ENCODE measurements around the gene ARL2. TPM values are rescaled to one million over a fixed set of nuclear protein-coding genes. Genes with fewer than 3 reads are reported as not detected.

ARL2 gene
- total RNA-seq, 2 experiments from 2014 or later: 134 to 135 TPM

DNA sequence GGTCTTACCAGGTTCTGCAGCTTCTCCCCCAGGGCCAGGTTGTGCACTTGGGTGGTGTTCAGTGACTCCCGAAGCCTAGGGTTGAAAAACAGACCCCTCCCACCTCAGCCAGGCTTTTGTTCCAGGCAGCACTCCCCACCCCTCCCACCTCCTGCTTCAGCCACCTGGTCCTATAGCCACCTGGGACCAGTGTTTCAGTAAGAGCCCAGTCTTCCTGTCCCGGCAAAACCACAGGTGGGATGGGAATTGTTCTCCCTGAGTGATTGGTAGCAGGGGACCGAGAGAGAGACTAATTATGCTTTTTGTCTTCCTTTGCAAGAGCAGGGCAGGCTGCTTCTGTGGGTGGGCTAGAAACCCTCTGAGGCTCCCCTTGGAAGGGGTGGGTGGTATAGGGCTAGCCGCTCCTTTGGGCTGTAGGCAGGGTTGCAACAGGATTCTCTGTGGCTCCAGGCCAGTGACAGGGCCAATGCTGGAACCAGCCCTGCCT lies 52.9 kb downstream of the ARL2 start:
- no peak overlapping the region for H3K27ac Mint-ChIP-seq
- no peaks in the 10 kb centered on the region for H3K9me3 Mint-ChIP-seq
- no peaks in the 10 kb centered on the region for H3K27me3 Mint-ChIP-seq (ENCODE audit: low read depth)
- H3K4me3 Mint-ChIP-seq: no peak overlapping the region
- DNase-seq: no peak
- CTCF ChIA-PET: no interaction called here
- no peaks in the 10 kb centered on the region for H3K36me3 Mint-ChIP-seq (ENCODE audit: low read depth)
- intact Hi-C loops (cut with micrococcal nuclease): no loop called here
- peaks cover 2% of the 10 kb centered on the region for H3K4me1 Mint-ChIP-seq (ENCODE audit: low read depth)

- CTCF ChIA-PET: no interaction called here
- H3K9me3 Mint-ChIP-seq: no peaks in the 10 kb centered on the region
- no peak for DNase-seq
- no peaks in the 10 kb centered on the region for H3K27me3 Mint-ChIP-seq (ENCODE audit: low read depth)
- H3K27ac Mint-ChIP-seq: no peak overlapping the region
- H3K36me3 Mint-ChIP-seq (ENCODE audit: low read depth): no peaks in the 10 kb centered on the region
- peaks cover 2% of the 10 kb centered on the region for H3K4me1 Mint-ChIP-seq (ENCODE audit: low read depth)
- H3K4me3 Mint-ChIP-seq: no peak overlapping the region
- intact Hi-C loops (cut with micrococcal nuclease): no loop called here
These were observed 53.5 kb downstream of the ARL2 start for GRCh38 chr11:65067446-65067845.

- Mint-ChIP-seq H3K9me3 (no peaks in the 10 kb centered on the region), H3K27me3 (ENCODE audit: low read depth) (no peaks in the 10 kb centered on the region), H3K4me3 (no peak overlapping the region), H3K4me1 (ENCODE audit: low read depth) (peaks cover 2% of the 10 kb centered on the region), H3K27ac (no peak overlapping the region), H3K36me3 (ENCODE audit: low read depth) (no peaks in the 10 kb centered on the region)
- no peak for DNase-seq
- intact Hi-C loops (cut with micrococcal nuclease): no loop called here
- CTCF ChIA-PET: interaction anchor here (0.9 kb wide), 1 partner anchor 14 kb away, joined by 3 read pairs; no protein-coding TSS in a partner anchor
These were observed 55.3 kb downstream of the ARL2 start for GRCh38 chr11:65069217-65069616.

Small RNA genes within 50 kb of the gene (microRNA-seq; reads per million reads assigned to microRNA genes)
- not detected for gene MIR6879 (ENCODE audit: borderline microRNAs expressed, borderline replicate concordance)

Other genes with a start within 250 kb of the ARL2 start
- 100 to 1,000 TPM; 303 to 320 TPM for gene SF1, start 235.6 kb upstream of the ARL2 start, total RNA-seq
- 10 to 100 TPM; 69.5 to 73.9 TPM for gene MAP4K2, start 210.9 kb upstream of the ARL2 start, total RNA-seq
- gene MEN1, start 203.6 kb upstream of the ARL2 start, total RNA-seq: 10 to 100 TPM; 23.9 TPM
- under 1 TPM; 0.32 to 0.41 TPM for gene CDC42BPG, start 169.5 kb upstream of the ARL2 start, total RNA-seq
- 100 to 1,000 TPM; 124 to 132 TPM for gene EHD1, start 135.5 kb upstream of the ARL2 start, total RNA-seq
- 10 to 100 TPM; 15.1 to 16.3 TPM for gene ATG2A, start 97.0 kb upstream of the ARL2 start, total RNA-seq
- gene PPP2R5B, start 89.5 kb upstream of the ARL2 start, total RNA-seq: 1 to 10 TPM; 3.3 to 4.6 TPM
- not detected for gene GPHA2, start 78.3 kb upstream of the ARL2 start, total RNA-seq
- under 1 TPM; 0.29 to 0.37 TPM for gene MAJIN, start 42.1 kb upstream of the ARL2 start, total RNA-seq
- gene BATF2, start 17.2 kb upstream of the ARL2 start, total RNA-seq: not detected
- 1 to 10 TPM; 8.9 to 9.4 TPM for gene SNX15, start 13.3 kb downstream of the ARL2 start, total RNA-seq
- 10 to 100 TPM; 19.2 to 20.3 TPM for gene SAC3D1, start 27.1 kb downstream of the ARL2 start, total RNA-seq
- gene NAALADL1, start 44.4 kb downstream of the ARL2 start, total RNA-seq: 10 to 100 TPM in 1 of 2 experiments, 1 to 10 TPM in 1; 8.5 to 10.2 TPM
- gene CDCA5, start 69.9 kb downstream of the ARL2 start, total RNA-seq: 100 to 1,000 TPM; 169 to 174 TPM
- 10 to 100 TPM; 24.2 to 25.6 TPM for gene ZFPL1, start 70.1 kb downstream of the ARL2 start, total RNA-seq
- gene VPS51, start 82.1 kb downstream of the ARL2 start, total RNA-seq: 10 to 100 TPM; 90.8 to 96.0 TPM
- gene TM7SF2, start 97.7 kb downstream of the ARL2 start, total RNA-seq: 10 to 100 TPM; 10.9 to 11.9 TPM
- 1 to 10 TPM; 5.6 to 6.1 TPM for gene ZNHIT2, start 103.5 kb downstream of the ARL2 start, total RNA-seq
- gene FAU, start 108.0 kb downstream of the ARL2 start, total RNA-seq: 1,000 to 10,000 TPM; 1,272 to 1,294 TPM
- 10 to 100 TPM; 49.3 to 51.6 TPM for gene MRPL49, start 108.2 kb downstream of the ARL2 start, total RNA-seq
- gene SYVN1, start 120.4 kb downstream of the ARL2 start, total RNA-seq: 10 to 100 TPM; 19.0 to 19.2 TPM
- not detected for gene SPDYC, start 156.1 kb downstream of the ARL2 start, total RNA-seq
- 10 to 100 TPM; 68.5 to 73.5 TPM for gene CAPN1, start 167.8 kb downstream of the ARL2 start, total RNA-seq
- 10 to 100 TPM; 65.1 to 67.0 TPM for gene POLA2, start 247.8 kb downstream of the ARL2 start, total RNA-seq

All from activated naive CD4-positive, alpha-beta T cell treated with anti-CD3 and anti-CD28 coated beads for 36 hours (primary cell).